OCI-LY1 (cell line): Measurements from ENCODE around the gene EMC8.

Experiments
- CTCF ChIP-seq: fragments of 200-600 bp; sonication (generic), shearing (Covaris generic); IDR thresholded peaks from 2 replicates; pipeline ENCODE4 v1.5.1; 2017; ENCODE audit warnings: mild to moderate bottlenecking, antibody characterized with exemption, low read length, moderate library complexity, mixed read lengths
- EZH2 ChIP-seq: fragments of 200-600 bp; sonication (generic), shearing (Covaris generic); IDR thresholded peaks from 2 replicates; pipeline ENCODE4 v1.8.0; 2017; ENCODE audit warnings: borderline replicate concordance, mixed run types, mild to moderate bottlenecking, antibody characterized with exemption, low read length, moderate library complexity, mixed read lengths

- TF ChIP-seq CTCF (no peak), EZH2 (no peak)
Measured at GRCh38 chr16:85789773-85790172, 9.6 kb downstream of the EMC8 start.
